GM19193 (cell line): ENCODE results near the gene EXO1.

ENCODE experiments used
- POLR2A ChIP-seq: IDR thresholded peaks from 4 replicates; pipeline ENCODE4 v1.6.1; 2011; ENCODE audit not compliant: insufficient read depth, insufficient read length; ENCODE audit errors: extremely low read depth

EXO1 gene

DNA sequence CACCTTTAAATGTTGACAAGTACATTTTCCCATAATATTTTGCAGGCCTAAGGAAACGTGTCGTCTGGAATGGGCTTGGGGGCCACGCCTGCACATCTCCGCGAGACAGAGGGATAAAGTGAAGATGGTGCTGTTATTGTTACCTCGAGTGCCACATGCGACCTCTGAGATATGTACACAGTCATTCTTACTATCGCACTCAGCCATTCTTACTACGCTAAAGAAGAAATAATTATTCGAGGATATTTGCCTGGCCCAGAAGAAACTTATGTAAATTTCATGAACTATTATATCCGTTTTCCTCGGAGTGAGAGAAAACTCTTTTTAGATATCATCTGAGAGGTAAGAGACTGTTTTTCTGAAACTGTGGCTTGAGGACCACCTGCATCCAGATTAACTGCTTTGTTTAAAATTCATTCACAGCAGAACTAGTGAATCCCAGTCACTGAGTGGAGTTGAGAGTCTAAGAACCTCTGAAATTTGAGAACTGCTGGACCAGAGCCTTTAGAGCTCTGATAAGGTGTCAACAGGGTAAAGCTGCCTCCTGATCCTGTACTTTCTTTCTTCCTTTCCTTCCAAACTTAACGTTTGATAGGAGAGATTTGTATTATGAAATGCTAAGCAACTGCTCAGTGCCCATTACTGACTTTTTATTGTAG, 811 bp downstream of the EXO1 start:
- TF ChIP-seq POLR2A: no peak

DNA sequence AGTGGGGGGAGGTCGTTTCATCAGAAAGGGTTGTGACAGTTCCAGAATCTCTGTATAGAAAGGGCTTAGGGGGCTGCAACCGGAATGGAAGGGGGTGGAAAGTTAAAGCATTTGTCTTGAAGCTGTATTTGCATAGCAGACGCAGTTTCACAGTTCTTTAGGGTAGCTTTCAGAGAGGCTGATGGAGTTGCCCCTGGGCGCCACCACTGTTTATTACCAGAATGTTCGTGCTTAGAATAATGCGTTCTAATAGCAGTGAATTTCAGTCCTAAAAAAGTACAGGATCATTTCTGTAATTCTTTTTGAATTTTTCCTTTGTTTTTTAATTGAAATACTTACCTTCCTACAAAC, 1.3 kb downstream of the EXO1 start:
- no peak for TF ChIP-seq POLR2A

DNA sequence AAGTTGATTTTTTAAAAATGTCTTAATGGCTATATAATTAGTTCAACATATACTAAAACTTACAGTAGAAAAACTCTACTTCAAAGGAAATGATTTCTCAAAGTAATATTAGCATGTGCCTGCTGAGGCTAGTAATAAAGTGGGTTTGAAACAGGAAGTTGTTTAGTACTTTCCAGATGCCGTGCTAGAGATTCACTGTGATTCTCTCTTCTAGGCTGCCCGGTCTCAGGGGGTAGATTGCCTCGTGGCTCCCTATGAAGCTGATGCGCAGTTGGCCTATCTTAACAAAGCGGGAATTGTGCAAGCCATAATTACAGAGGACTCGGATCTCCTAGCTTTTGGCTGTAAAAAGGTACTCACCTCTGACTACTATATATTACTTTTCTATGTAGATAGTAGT, 9.1 kb downstream of the EXO1 start:
- TF ChIP-seq POLR2A: no peak

GRCh38 chr1:241860922-241861321, 12.9 kb downstream of the EXO1 start:
- TF ChIP-seq POLR2A: no peak

- TF ChIP-seq POLR2A: no peak
These were observed 21.0 kb downstream of the EXO1 start for GRCh38 chr1:241869022-241869421.

GRCh38 chr1:241870336-241870735, 22.3 kb downstream of the EXO1 start:
- no peak for TF ChIP-seq POLR2A

GRCh38 chr1:241870746-241871430, 22.9 kb downstream of the EXO1 start:
- TF ChIP-seq POLR2A: no peak

GRCh38 chr1:241881440-241881839, 33.4 kb downstream of the EXO1 start:
- TF ChIP-seq POLR2A: no peak

DNA sequence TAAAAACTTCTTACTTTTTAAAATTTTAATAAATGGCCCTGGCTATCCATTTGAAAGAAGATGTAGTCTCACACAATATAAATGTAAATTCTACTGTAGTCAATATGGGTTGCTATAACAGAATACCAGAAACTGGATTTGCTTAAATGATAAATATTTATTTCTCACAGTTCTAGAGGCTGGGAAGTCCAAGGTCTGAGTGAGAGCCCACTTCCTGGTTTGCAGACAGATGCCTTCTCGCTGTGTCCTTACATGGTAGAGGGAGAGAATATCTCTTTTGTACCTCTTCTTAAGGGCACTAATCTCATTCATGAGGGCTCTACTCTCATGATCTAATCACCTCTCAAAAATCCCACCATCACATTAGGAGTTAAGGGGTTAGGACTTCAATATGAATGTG, 35.2 kb downstream of the EXO1 start:
- no peak for TF ChIP-seq POLR2A

- TF ChIP-seq POLR2A: no peak
These were observed 40.2 kb downstream of the EXO1 start for GRCh38 chr1:241888232-241888631.

DNA sequence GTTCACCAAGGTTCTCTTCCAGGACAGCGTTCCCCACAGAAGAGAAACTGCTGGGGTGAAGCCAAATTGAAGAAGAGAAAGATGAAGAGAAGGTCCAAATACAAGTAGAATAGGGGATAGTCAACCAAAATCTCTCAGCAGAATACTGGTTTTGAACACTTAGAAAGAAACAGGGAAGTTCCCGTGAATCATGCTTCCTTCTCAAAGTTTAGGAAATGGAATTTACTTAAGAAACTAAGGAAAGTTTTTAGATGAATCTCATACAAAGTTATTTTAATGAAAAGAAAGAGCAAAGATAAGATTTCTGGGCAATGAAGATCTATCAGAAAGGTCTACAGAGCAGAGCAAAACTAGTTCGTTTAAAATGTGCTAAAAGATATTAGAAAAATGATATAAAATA, 43.3 kb downstream of the EXO1 start:
- TF ChIP-seq POLR2A: no peak

- TF ChIP-seq POLR2A: no peak
These were observed 46.0 kb downstream of the EXO1 start for GRCh38 chr1:241894016-241894415.

DNA sequence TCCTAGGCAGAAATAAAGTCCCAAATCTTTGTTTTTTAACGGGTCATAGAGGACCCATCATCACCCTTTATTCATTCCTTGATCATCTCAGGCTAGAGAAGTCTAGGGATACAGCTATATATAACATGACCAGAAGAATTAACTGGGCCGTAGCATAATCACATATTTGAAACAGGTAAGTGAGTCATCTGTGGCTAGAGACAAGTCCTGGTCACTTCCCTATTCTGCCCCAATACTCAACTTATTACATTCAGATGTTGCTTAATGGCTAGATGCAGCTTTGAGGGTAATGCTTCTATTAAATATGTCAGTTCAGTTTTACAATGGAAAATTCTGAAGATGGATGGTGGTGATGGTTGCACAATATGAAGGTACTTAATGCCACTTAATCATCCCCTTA, 47.0 kb downstream of the EXO1 start:
- TF ChIP-seq POLR2A: no peak

- no peak for TF ChIP-seq POLR2A
These were observed 48.6 kb downstream of the EXO1 start for GRCh38 chr1:241896670-241896962.

DNA sequence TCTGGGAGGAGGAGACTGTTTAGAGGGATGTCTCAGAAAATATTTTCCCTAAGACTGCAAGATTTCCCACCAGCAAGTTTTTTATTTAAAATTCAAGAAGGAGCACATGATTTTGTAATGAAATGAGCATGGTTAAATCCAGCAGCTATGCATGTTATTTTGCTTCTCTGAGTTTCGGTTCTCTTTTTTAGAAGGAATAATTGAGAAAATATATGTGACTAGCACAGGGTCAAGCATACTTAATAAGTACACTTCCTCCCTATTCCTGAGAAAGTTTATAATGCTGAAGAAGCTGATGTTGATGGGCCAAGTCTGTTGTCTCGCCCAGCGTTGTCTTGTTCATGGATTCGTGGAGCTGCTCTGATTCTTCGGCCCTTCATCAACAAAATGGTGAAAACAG, 51.2 kb downstream of the EXO1 start:
- TF ChIP-seq POLR2A: no peak

DNA sequence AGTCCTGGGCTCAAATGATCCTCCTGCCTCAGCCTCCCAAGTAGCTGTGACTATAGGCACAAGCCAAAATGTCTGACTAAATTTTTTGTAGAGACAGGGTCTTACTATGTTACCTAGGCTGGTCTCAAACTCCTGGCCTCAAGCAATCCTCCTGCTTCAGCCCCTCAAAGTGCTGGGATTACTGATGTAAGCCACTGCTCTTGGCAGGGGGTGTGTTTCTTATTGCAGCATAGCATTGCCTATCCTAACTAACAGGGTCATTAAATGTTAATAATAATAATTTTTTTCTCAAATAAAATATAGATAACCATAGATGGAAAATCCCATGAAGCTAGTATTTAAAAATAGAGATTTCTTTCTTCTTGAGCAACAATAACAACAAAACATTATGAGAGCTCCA, 52.4 kb downstream of the EXO1 start:
- no peak for TF ChIP-seq POLR2A

- no peak for TF ChIP-seq POLR2A
These were observed 54.5 kb downstream of the EXO1 start for GRCh38 chr1:241902391-241903065.

DNA sequence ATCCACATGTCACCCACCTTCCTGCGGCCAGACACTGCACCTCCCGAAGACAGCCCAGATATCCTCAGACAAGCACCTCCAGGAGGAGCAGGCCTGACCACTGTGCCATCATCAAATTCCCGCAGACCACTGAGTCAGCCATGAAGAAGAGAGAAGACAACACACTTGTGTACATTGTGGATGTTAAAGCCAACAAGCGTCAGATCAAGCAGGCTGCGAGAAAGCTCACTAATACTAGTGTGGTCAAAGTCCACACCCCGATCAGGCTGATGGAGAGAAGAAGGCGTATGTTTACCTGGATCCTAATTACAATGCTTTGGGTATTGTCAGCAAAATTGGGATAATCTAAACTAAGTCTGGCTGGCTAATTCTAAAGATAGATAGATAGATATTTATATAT, 68.2 kb downstream of the EXO1 start:
- no peak for TF ChIP-seq POLR2A

- no peak for TF ChIP-seq POLR2A
These were observed 69.5 kb downstream of the EXO1 start for GRCh38 chr1:241917487-241917886.
